HUES64 (cell line): ENCODE measurements around the gene CNTNAP3B.
"Not testable (repeated sequence)": the region's sequence is repeated elsewhere in the genome, so short reads cannot be mapped to it uniquely, and the experiment has no call there.

Experiments
- H3K27ac ChIP-seq: 2 replicates; pipeline ENCODE4 v1.7.0; 2013; ENCODE audit warnings: low read depth, low read length, inconsistent platforms
- H3K27me3 ChIP-seq: 2 replicates; pipeline ENCODE4 v1.6.1; 2013; ENCODE audit warnings: mild to moderate bottlenecking, low read length; ENCODE audit not compliant: insufficient read depth
- H3K36me3 ChIP-seq: 2 replicates; pipeline ENCODE4 v1.6.1; 2013; ENCODE audit warnings: mild to moderate bottlenecking, low read length; ENCODE audit not compliant: insufficient read depth
- H3K4me1 ChIP-seq: 2 replicates; pipeline ENCODE4 v1.6.1; 2013; ENCODE audit warnings: mild to moderate bottlenecking, low read length, moderate library complexity; ENCODE audit not compliant: insufficient read depth
- H3K4me3 ChIP-seq: 2 replicates; pipeline ENCODE4 v1.5.1; 2013; ENCODE audit warnings: mild to moderate bottlenecking, low read length, moderate library complexity
- H3K9ac ChIP-seq: 2 replicates; pipeline ENCODE4 v1.6.1; 2013; ENCODE audit warnings: mild to moderate bottlenecking, low read depth, low read length
- H3K9me3 ChIP-seq: 2 replicates; pipeline ENCODE4 v1.6.1; 2013; ENCODE audit warnings: low read depth, low read length; ENCODE audit not compliant: insufficient read depth
- WGBS: fragments of 150-250, 120-280 bp; methylation state at CpG from one replicate; pipeline ENCODE4 v1.1.7; 2013; ENCODE audit warnings: missing lambda C conversion rate; 5-methylcytosine and 5-hydroxymethylcytosine counted together

The CNTNAP3B gene

GRCh38 chr9:42053874-42054273, 75.4 kb downstream of the CNTNAP3B start:
- no CpG with 5 or more reads among the region's 1 CpG for WGBS
- H3K4me1 ChIP-seq, H3K4me3 ChIP-seq, H3K27ac ChIP-seq, H3K9me3 ChIP-seq, H3K9ac ChIP-seq, H3K27me3 ChIP-seq, H3K36me3 ChIP-seq: not testable (repeated sequence)

- no CpG with 5 or more reads among the region's 2 CpGs for WGBS
- not testable (repeated sequence) for H3K9ac ChIP-seq
These were observed 78.5 kb downstream of the CNTNAP3B start for GRCh38 chr9:42050701-42051100.

GRCh38 chr9:42044422-42045010, 84.7 kb downstream of the CNTNAP3B start:
- H3K9ac ChIP-seq, H3K4me3 ChIP-seq, H3K36me3 ChIP-seq, H3K27me3 ChIP-seq, H3K9me3 ChIP-seq, H3K27ac ChIP-seq, H3K4me1 ChIP-seq: not testable (repeated sequence)
- WGBS, result 96% methylated on average over 8 of the region's 10 CpGs

More at GRCh38 chr9:42050701-42051100, 78.5 kb downstream of the CNTNAP3B start:
- H3K9me3 ChIP-seq, H3K36me3 ChIP-seq, H3K27me3 ChIP-seq, H3K4me1 ChIP-seq, H3K27ac ChIP-seq, H3K4me3 ChIP-seq: not testable (repeated sequence)

DNA sequence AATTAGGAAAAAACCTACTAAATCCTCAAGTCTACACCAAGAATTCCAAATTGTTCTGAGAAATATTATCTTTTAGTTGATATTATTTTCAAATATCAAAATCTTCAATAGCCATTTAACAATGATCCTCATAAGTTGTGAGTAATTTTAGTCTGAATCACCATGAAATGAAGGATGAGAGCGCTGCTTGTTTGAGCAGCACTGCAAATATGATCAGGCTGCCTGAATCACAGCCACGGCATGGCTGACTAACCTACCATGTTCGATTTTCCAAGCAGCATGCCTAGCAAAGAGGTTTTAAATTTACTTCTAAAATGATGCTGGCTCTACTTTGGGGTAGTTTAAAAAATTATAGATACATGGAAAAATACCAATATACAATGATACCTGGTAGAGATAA, 95.7 kb downstream of the CNTNAP3B start:
- H3K27me3 ChIP-seq, H3K27ac ChIP-seq, H3K36me3 ChIP-seq, H3K4me1 ChIP-seq, H3K9me3 ChIP-seq, H3K4me3 ChIP-seq, H3K9ac ChIP-seq: not testable (repeated sequence)
- WGBS, result no CpG with 5 or more reads among the region's 3 CpGs

DNA sequence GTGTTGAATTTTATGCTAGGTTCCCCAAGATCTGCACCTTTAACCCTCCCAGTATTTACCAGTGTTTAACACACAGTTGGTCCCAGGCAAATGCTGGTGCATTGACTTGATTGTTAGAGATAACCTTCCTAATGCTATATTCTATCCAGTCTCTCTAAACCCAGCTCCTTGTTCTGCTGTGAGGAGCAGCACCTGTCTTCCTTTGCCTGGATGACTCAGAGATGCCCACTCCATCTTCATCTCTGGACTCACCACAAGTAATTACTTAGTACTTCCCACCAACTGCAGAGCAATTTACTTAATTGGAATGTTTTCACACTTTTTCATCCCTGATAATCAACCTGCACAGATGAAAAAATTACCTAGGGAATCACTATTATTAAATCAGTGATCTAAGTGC, 108.6 kb downstream of the CNTNAP3B start:
- H3K27me3 ChIP-seq, H3K4me3 ChIP-seq, H3K9ac ChIP-seq, H3K9me3 ChIP-seq, H3K4me1 ChIP-seq, H3K36me3 ChIP-seq, H3K27ac ChIP-seq: not testable (repeated sequence)

- H3K36me3 ChIP-seq, H3K9me3 ChIP-seq, H3K27ac ChIP-seq: not testable (repeated sequence)
These were observed 110.9 kb downstream of the CNTNAP3B start for GRCh38 chr9:42018220-42018922.

DNA sequence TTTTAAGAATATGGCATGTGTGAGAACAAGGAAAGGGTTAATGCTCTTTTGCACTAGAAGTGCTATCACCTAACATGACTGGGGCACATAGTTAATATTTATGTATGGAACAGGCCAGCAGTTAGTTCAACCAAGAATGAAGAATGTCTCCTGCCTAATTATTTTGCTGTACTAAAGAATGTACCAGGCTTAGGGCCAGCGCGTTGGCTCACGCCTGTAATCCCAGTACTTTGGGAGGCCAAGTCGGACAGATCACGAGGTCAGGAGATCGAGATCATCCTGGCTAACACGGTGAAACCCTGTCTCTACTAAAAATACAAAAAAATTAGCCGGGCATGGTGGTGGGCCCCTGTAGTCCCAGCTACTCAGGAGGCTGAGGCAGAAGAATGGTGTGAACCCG, 114.9 kb downstream of the CNTNAP3B start:
- not testable (repeated sequence) for H3K4me3 ChIP-seq, H3K4me1 ChIP-seq, H3K36me3 ChIP-seq, H3K27ac ChIP-seq, H3K9ac ChIP-seq, H3K9me3 ChIP-seq, H3K27me3 ChIP-seq
- no CpG with 5 or more reads among the region's 9 CpGs for WGBS

More at GRCh38 chr9:42018220-42018922, 110.9 kb downstream of the CNTNAP3B start:
- not testable (repeated sequence) for H3K9ac ChIP-seq, H3K4me3 ChIP-seq, H3K27me3 ChIP-seq, H3K4me1 ChIP-seq
- WGBS, result 97% methylated on average over 4 of the region's 7 CpGs

- H3K36me3 ChIP-seq, H3K9me3 ChIP-seq, H3K27ac ChIP-seq, H3K4me3 ChIP-seq, H3K4me1 ChIP-seq, H3K27me3 ChIP-seq, H3K9ac ChIP-seq: not testable (repeated sequence)
- no CpG with 5 or more reads among the region's 9 CpGs for WGBS
These were observed 137.6 kb downstream of the CNTNAP3B start for GRCh38 chr9:41991607-41992006.

GRCh38 chr9:41980271-41980670, 149.0 kb downstream of the CNTNAP3B start:
- not testable (repeated sequence) for H3K27ac ChIP-seq, H3K36me3 ChIP-seq, H3K9me3 ChIP-seq, H3K9ac ChIP-seq, H3K4me3 ChIP-seq, H3K27me3 ChIP-seq, H3K4me1 ChIP-seq
- WGBS, result no CpG with 5 or more reads among the region's 2 CpGs

GRCh38 chr9:41977965-41978600, 151.1 kb downstream of the CNTNAP3B start:
- WGBS, result no CpG with 5 or more reads among the region's 5 CpGs
- not testable (repeated sequence) for H3K9me3 ChIP-seq, H3K4me3 ChIP-seq, H3K27me3 ChIP-seq, H3K9ac ChIP-seq, H3K4me1 ChIP-seq, H3K36me3 ChIP-seq, H3K27ac ChIP-seq

GRCh38 chr9:41974906-41975305, 154.3 kb downstream of the CNTNAP3B start:
- not testable (repeated sequence) for H3K27ac ChIP-seq, H3K9ac ChIP-seq, H3K4me1 ChIP-seq, H3K27me3 ChIP-seq, H3K4me3 ChIP-seq, H3K36me3 ChIP-seq, H3K9me3 ChIP-seq
- 98% methylated on average over 9 of the region's 17 CpGs for WGBS

DNA sequence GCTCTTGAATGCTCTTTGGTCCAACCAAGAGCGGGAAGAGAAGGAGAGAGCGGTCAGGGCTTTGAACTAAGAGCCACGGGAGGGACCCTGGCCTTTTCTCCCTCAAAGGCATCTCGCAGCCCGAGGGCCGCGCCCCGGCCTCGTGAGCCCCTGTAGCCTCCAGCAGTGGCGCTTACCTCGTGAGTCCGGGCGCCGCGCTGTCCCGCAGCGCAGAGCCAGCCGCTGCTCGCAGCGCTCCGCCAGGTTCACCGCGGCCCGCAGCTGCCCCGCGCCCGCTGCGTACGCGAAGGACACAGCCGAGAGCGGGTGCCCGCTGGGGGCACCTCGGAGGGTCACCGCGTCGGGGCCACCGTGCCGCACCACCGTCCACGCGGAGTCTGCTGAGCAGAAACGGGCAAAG, 176.2 kb downstream of the CNTNAP3B start:
- not testable (repeated sequence) for H3K27me3 ChIP-seq, H3K36me3 ChIP-seq, H3K4me3 ChIP-seq, H3K4me1 ChIP-seq, H3K9ac ChIP-seq, H3K9me3 ChIP-seq, H3K27ac ChIP-seq
- 43% methylated on average over 43 of the region's 43 CpGs for WGBS
